A673 (cell line): Measurements from ENCODE around the gene BCL2A1.
"Not testable (repeated sequence)": the region's sequence is repeated elsewhere in the genome, so short reads cannot be mapped to it uniquely, and the experiment has no call there.

ENCODE experiments used
- EZH2 ChIP-seq: fragments of 200-600 bp; sonication (generic); IDR thresholded peaks from 2 replicates; pipeline ENCODE4 v1.6.1; 2017; ENCODE audit warnings: borderline replicate concordance, low read depth, mild to moderate bottlenecking, mixed read lengths, antibody characterized with exemption, low read length; ENCODE audit not compliant: poor library complexity, severe bottlenecking
- TF ChIP-seq, protein P1 (sequence below): fragments of 300-800, 200-600 bp; sonication (generic); conservative IDR thresholded peaks from 2 replicates; pipeline ENCODE4 v1.5.1; 2017; ENCODE audit warnings: low read depth, mild to moderate bottlenecking, antibody characterized with exemption, low read length, moderate library complexity, mixed read lengths

DNA sequence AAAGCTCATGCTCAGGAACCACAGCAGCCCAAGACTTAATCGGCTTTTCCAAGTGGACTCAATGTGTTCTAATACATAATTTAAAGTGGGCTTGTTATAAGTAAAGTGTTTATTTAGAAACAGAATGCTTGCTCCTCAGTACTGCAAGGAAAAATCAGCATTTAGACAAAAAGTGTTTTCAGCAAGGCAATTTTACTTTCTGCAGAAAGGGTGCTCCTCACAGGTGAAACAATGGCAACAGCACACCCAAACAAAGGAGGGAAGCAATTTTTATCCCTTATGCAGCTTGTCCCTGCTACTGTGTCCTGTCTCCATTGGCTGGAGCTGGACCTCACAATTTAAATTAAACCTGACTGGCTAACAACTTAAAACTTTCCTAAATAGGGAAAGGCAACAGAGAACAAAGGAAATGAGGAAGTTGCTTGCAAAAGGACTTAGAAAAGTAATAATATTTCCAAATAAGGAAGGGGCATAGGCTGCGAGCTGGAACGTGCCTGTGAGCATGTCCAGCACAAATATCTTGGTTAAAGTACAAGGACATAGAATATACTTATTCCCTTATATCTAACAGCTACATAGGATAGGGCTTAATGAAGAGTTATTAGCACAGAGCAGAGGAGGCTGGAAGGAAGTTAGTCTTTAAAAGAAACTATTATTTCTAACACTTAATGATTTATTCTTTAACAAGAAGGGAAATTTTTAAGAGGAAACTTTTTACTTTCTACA is 55.1 kb downstream of the BCL2A1 start:
- TF ChIP-seq, protein P1, sequence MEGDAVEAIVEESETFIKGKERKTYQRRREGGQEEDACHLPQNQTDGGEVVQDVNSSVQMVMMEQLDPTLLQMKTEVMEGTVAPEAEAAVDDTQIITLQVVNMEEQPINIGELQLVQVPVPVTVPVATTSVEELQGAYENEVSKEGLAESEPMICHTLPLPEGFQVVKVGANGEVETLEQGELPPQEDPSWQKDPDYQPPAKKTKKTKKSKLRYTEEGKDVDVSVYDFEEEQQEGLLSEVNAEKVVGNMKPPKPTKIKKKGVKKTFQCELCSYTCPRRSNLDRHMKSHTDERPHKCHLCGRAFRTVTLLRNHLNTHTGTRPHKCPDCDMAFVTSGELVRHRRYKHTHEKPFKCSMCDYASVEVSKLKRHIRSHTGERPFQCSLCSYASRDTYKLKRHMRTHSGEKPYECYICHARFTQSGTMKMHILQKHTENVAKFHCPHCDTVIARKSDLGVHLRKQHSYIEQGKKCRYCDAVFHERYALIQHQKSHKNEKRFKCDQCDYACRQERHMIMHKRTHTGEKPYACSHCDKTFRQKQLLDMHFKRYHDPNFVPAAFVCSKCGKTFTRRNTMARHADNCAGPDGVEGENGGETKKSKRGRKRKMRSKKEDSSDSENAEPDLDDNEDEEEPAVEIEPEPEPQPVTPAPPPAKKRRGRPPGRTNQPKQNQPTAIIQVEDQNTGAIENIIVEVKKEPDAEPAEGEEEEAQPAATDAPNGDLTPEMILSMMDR, result not testable (repeated sequence)
- not testable (repeated sequence) for TF ChIP-seq EZH2
